Fibroblast of skin of right biceps (primary cell): ENCODE results near the gene FZD4.
"Not testable (repeated sequence)": the region's sequence is repeated elsewhere in the genome, so short reads cannot be mapped to it uniquely, and the experiment has no call there.

Experiments used
- DNase-seq: peaks from one replicate; pipeline ENCODE4 v3.0.0-alpha.2; 2013

The FZD4 gene

DNA sequence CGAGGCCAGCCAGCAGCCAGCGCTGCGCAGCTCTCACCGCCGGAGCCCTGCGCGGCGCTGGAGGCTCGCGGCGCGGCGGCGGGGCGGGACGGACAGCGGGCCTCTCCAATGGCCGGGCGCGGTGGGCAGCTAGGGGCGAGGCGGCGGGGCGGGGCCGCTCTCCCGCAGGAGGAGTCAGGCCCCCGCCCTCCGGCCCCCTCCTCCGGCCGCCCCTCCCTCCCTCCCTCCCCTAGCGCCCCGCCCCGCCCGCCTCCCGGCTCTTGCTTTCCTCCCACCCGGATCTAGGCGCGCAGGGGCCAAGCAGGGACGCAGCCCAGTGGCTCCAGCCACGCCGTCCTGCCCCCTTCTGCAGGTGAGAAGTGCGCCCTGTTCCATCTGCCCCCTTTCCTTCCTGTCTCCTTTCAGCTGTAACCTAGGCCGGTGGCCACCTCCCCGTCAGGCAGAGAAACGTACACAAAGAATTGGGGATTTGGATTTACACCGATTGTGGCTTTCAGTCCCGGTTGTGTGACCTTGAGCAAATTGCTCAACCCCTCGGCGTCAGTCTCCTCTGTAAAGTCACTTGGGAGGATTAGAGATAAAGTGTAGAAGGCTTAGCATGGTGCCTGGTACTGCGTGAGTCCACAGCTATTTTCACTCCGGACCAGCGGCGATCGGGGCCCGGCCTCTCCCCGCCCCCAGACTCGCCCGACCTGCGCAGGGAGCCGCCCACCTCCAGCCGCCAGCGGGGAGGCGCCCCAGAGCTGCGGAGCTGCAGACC, at the start of gene FZD4:
FZD4 (minus strand) TSS at position 35 of the 760 bp plus-strand sequence. CDS start 310 bp downstream, outside the sequence.
- peak; percentile 91 for DNase-seq

DNA sequence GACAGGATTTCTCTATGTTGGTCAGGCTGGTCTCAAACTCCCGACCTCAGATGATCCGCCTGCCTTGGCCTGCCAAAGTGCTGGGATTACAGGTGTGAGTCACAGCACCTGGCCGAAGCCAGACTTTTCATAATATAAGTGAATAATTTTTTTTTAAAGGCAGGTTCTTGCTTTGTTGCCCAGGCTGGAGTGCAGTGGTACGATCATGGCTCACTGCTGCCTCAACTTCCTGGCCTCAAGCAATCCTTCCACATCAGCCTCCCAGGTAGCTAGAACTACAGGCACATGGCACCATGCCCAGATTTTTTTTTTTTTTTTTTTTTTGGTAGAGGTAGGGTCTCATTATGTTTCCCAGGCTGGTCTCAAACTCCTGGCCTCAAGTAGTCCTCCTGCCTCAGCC, 49.1 kb upstream of the FZD4 start:
- not testable (repeated sequence) for DNase-seq

DNA sequence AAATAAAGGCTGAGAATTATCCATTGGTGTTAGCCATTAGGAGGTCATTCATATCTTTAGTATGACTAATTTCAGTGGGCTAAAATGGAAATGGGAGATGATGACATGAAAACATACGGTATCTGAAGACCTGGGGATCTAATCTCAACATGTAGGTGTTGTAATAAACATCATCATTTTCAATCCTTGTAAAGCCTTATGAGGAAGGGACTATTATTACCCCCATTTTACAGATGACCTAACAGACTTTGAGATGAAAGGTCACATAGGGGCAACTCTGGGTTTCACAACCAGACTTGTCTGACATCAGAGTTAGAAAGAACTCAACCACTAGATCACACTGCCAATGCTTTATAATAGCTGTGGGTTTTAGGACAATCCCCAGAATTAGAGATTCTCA, 47.7 kb upstream of the FZD4 start:
- no peak for DNase-seq

DNA sequence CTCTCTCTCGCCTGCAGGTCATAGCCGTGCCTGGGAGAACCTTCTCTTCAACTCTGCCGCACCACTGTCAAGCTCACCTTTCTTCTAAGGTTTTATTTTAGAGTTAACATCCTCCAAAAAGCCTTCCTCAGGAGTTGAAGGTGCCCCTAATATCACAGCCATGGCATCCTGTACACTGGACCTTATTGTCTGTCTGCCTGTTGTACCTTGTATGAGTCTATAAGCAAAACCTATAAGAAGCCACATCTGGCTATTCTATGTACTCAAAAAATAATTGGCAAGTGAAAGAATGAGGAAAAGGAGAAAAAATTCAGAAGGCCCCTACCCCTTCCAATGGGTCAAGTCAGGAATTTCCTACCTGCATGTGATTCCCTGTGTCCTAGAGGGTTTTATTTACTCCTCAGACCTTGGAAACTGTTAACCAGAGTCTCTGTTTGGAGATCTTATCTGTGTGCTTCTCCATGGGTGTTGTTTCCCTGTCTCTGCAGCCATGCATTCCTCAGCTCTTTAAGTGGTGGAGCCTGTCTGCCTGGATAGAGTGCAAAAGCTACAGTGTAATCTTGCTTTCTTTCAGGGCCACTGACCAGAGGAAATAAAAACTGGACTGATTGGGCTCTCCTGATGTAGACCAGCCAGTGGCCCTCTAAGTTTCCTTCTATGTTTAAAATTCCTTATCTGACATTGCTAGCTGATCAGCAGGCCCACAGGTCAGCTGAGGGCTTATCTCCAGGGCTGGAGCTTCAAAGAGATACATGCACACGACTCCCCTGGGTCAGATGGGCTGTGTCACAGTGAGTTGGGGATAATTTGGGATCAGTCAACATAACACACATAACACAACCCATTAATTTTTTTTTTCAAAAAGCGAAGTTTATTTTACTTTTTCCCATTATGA, 44.9 kb upstream of the FZD4 start:
- no peak for DNase-seq

DNA sequence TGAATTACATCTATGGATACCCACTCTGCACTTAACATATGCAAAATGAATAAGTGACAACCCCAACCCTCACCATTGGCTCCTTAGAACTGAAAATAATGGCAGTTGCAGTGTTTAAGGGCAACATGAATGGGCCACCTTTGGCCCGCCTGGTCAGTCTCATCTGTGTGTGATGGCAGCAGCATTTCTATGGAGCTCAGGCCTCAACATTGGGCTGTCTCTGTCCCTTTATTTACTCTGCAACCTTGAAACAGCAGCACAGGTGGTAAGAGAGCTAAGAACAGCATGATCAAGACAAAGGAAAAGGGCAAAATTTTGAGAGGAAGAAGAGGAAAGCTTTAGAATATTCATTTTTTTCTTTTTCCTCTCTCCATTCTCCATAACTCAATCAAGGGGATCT, 44.2 kb upstream of the FZD4 start:
- DNase-seq, result no peak

DNA sequence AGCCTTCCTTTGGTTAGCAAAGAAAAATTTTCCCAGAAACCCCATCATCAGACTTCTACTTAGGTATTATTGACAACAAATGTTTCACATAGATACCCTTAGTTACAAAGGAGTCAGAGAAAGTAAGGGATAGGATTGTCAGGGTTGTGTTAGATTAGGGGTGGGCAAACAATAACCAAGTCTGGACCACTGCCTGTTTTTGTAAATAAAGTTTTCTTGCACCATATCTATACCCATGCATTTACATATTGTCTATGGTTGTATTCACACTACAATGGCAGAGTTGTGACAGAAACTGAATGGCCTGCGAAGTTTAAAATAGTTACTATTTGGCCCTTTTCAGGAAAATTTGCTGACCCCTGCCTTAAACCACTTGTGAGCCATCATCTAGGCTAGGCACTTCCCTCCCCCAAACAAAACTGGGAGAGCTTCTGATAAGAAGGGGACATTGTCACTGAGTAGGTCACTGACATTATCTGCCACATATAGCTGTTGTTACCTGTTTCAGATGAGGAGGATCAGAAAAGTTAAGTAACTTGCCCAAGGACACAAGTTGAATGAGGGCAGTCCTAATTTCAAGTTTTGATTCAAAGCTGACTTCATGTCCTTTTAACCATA, 41.9 kb upstream of the FZD4 start:
- DNase-seq, result no peak

DNA sequence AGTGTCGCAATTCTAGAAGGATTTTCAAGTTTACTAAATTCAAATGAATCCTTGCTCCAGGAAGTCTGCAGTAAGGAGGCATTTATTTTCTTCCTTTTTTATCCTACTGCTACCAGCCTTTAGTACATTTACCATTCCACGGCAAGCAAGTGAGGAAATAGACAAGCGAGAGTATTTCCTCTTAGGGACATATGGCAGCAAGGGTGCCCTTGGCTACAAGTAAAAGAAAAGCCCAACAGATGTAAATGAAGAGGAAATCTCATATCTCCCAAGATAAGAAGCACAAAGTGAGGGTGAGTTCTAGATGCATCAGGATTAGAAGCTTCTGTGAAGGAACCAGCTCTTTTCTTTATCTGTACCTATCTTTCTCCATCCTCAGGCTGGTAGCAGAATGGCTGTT, 37.8 kb upstream of the FZD4 start:
- DNase-seq, result no peak

DNA sequence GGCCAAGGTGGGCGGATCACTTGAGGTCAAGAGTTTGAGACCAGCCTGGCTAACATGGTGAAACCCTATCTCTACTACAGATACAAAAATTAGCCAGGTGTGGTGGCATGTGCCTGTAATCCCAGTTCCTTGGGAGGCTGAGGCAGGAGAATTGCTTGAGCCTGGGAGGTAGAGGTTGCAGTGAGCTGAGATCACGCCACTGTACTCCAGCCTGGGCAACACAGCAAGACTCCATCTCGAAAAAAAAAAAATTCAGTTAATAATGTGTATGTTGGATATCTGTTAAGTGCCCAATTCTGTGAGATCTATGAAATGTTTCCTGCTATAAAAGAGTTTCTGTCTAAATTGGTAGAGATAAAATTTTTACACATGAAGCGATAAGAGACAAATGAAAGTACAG, 37.1 kb upstream of the FZD4 start:
- not testable (repeated sequence) for DNase-seq

DNA sequence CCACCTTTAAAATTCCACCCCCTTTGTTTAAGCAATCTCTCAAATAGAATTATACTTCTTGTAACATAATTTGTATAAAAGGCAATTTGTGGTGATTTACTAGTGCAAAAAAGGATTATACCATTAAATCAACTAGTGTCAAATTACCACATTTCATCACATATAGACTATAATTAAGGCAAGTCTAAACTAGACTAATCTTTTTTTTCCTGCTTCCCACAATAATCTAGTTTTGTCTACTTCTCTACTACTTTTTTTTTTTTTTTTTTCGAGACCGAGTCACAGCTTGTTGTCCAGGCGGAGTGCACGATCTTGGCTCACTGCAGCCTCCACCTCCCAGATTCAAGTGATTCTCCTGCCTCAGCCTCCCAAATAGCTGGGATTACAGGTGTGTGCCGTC, 36.1 kb upstream of the FZD4 start:
- DNase-seq, result no peak

DNA sequence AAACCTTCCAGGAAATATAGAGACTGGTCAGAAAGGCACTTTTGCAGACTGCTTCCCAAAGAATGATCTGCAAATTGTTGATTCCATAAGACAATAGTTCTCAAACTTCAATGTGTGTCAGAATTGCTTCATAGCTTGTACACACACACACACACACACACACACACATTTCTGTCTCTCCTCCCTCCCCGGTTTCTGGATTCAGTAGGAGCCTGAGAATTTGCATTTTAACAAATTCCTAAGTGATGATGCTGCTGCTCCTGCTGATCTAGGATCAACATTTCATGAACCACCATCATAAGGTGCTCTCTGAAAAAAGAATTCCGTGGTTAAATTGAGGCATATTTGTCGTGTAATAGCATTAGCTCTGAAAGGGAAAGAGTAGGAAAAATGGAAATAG, 35.3 kb upstream of the FZD4 start:
- peak; percentile 82 for DNase-seq

DNA sequence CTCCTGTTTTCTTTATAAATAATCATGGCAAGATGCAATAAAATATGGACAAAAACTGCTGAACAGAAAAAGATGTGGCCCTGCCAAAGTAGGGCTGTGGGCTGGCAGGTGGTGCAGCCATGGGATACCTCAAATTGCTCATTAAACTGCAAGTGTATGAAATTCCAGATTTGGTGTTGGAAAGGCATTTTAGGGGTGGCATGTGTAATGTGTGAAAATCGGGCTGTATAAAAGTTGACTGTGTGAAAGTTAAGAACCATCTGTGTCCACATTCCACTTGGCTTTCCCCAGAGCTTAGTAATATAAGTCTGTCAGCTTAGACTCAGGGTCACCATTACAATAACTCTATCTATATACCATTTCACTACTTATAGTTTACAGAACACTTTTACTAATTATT, 34.8 kb upstream of the FZD4 start:
- DNase-seq, result peak; percentile 10

DNA sequence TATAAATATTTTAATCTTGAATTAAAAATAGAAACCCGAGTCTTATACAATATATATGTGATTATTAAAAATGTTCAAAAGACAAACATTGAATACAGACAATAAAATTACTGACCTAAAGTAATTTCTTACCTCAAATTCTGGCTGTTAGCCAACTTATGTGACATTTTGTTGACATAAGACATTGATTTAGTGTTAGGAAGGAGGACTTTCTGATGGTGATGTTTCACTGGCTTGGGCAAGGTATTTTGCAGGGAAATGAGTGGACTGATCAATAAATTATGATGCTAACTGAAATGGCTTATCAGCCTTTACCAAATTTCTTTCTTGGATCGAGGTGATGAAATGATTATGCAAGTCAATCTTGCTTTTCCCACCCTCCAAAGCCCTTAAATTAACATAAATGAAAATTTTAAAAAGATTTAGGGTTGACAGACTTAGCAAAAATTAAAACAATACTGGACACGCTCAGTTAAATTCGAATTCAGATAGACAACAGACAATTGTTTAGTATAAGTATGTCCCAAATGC, 33.2 kb upstream of the FZD4 start:
- no peak for DNase-seq

DNA sequence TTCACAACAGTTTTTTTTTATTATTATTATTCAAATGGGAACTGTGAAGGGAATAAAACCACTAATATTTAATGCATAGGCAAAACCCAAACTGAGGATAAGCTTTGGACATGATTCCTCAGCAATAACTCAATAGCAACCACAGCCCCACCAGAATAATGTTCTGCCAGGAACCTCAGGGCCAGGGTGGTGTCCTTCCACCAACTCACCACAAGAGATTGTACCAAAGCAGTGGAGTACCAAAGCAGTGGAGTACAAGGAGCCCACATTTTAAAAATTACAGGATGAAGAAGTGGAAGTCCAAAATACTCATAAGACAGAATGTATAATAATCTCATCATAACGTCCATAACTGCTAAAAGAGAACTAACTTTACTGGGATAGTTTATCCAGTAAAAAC, 32.5 kb upstream of the FZD4 start:
- no peak for DNase-seq

DNA sequence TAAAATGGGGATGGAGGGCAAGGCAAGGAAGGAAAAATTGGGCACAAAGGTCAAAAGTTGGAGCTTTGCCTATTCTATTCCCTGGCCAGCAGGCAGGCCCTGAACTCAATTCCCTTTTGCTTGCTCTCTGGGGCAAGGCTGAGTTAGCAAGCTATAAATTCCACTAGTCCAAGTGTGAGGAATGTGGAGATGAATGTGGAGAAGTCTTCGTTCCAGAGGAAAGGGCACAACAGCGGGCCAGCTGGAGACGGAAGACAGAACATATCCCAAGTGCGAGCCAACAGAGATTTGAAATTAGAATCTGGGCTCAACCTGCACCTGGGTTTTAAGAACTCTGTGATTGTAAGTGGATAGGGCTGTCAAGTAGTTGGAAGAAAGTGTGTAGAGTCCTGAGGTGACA, 29.5 kb upstream of the FZD4 start:
- DNase-seq, result no peak

DNA sequence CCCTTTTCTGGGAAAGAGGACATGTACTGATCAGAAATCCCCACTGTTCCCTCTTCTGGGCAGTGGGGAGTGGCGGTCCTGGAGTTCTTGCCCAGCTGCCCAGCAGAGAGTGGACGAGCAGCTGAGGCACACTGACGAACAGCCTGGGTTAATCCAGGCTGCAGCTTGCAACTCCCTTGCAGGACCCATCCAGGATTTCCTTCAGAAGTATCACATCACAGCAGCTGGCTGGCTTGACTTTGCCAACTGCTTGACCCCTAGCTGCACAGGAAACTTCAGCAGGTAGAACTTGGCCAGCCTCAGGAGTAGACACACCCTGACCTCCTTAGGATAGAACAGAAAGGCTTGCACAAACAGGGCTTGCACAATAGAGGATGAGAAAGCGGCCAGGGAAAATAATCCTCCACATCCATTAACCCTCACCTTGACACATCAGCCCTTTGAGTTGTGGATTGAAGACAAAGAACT, 27.9 kb upstream of the FZD4 start:
- DNase-seq, result no peak

DNA sequence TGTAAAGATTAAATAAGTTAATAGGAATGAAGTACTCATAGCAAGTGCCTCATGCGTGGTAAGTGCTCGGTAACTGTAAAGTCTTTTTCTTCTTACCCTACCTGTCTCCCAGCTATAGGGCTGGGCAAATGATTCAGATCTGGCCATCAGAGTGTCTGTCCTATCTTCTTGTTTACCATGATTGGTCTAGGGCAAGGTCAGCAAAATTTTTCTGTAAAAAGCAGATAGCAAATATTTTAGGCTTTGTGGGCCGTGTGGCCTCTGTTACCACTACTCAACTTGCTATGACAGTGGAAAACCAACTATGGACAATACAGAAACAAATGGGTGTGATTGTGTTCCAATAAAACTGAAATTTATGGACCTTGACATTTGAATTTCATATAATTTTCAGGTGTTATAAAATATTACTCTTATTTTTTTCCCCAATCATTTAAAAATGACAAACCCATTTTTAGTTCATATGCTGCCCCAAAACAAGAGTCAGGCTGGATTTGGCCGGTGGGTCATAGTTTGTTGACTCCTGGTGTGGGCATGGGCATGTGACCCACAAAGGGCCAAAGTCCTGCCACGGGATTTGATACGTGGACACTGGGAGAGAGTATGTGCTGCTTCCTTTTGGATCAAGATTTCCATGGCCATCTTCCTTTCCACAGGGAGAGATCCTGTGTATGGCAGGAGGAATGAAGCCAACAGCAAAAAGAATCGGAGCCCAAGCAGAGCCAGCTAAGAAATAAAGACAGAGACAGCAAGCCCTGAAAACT, 26.8 kb upstream of the FZD4 start:
- no peak for DNase-seq

DNA sequence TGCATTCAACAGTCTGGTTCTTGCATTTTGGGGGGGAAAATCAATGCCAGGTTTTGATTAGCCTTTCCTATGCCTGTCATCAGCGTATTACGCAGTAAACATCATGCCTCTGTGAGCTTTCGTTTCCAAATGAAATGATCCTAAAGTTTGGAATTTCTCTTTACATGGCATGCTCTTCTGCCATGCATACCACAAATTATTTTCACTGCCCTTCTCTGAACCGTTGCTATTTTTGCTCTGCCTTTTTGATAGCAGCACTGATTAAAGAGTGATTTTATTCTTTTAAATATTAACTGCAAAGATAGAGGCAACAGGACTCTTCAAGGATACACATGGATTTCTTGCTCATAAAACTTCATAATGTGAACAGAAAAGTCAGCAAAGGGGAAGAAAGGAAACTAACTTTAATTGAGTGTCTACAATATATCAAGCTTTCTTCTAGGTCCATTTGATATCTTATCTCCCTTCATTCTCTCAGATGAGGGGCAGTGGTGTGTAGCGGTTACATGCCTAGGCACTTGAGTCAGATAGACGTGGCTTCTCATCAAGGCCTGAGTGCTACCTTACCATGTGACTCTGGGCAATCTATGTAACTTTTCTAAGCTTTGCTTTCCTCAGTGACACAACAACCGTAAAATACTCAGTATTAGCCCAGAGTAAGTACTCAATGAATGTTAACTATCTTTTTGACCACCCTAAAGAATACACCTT, 25.0 kb upstream of the FZD4 start:
- DNase-seq, result no peak

DNA sequence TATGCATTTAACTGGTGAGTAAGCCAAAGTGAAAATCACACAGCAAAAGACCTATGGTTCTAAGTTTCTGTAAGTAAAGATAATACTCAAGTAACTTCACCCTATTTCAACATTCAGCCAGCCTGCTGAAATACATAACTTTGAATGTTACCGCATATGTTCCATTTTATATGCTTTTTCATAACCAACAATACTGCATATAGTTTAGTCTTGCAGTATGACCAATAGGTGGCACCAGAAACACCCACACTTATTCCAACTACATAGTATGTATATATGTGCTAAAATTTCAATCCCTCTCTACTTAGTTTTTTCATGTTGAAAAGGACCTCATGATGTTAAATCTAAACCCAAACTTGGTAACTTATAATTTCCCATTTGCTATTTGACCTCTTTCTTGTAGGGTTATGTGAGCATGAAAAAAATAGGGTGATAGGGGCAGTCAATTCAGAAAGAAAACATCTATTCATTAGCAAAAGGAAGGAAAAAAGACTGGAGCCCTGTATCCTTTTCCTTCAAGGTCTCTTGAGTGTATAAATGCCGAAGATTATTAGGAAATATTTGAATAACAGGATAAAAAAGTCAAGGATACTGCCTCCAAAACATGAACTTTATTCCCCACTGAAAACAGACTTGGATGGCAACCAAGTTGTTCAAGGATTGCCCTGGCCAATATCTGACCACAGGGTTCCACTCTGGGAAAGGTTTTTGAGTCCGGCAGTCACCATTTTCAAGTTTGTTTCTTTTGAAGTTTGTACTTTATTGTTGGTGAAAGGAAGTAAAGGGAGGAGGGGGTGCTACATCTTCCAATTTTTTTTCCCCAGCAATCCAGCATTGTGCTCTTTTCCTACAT, 23.8 kb upstream of the FZD4 start:
- peak; percentile 44 for DNase-seq

DNA sequence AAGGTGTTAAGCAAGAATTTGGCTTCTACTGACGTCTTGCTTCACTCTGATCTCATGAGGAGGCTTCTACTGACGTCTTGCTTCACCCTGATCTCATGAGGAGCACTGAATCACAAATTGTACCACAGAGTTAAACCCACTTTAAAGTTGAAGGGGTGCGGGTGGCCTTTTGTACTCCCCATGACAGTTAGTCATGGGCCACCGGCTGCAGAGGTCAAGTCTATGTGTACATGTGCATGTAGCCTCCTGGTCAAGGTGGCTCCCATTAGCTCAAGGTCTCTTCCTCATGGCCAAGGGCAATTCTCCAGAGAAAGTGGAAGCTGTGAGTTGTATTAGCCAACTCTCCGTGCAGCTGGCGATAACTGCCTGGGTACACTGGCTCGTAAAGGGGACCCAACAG, 23.1 kb upstream of the FZD4 start:
- DNase-seq, result no peak

DNA sequence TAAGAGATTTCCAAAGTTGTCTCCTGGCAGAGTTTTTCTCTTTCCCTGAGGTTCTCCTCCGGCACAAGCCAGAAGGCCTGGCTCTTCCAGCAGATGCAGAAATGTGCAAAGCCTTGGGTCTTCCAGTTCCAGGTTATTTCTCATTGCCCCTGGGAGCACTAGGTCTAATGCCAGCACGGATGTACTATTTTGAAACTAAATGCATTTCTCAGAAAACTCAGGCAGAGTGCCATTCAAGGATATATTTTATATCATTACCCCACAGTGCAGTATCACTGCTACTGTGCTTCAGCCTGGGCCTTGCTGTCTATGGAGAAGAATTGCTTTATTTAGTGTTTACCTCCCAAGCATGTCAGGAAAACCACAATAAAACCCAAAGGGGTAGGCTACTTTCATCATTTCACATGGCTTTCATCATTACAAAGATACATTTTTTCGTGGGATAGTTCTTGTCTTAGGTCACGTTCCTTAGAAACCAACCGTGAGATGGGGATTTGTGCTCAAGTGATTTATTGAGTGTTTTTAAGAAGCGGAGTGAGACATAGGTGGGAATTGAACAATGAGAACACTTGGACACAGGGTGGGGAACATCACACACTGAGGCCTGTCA, 22.4 kb upstream of the FZD4 start:
- no peak for DNase-seq

DNA sequence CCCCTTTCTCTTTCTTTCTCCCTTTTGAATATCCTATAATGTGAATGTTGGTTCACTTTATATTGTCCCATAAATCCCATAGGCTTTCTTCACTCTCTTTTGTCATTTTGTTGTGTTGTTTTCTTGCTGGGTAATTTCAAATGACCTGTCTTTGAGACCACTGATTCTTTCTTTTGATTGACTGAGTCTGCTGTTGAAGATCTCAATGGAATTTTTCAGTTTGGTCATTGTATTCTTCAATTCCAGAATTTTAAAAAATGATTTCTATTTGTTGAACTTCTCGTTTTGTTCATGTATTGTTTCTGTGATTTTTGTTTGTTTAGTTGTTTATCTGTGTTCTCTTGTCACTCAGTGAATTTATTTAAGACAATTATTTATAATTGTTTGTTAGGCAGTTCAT, 17.5 kb upstream of the FZD4 start:
- DNase-seq, result no peak
